ENCODE data around the gene WNT10A. TPM values are rescaled to one million over a fixed set of nuclear protein-coding genes. Genes with fewer than 3 reads are reported as not detected.
A peak's percentile ranks its signal among the peaks of the same experiment; 100 is the strongest.
"Not testable (repeated sequence)": the region's sequence is repeated elsewhere in the genome, so short reads cannot be mapped to it uniquely, and the experiment has no call there.

WNT10A gene
- total and polyA plus RNA-seq, 10 donors: 1.5 to 7.9 (median 2.3) TPM

- Histone ChIP-seq H3K27me3 (replicated peaks in 1 of 7) (peaks cover 0 to 55% (median 0%) of the 10 kb centered on the region in 7 donors), H3K36me3 (no peaks in the 10 kb centered on the region), H3K27ac (peak overlapping the region in 3 of 8 donors; percentile 41 to 70 (median 69)), H3K4me1 (peaks cover 0 to 5% (median 0%) of the 10 kb centered on the region in 6 donors), H3K9me3 (peaks cover 0 to 17% (median 15%) of the 10 kb centered on the region in 8 donors), H3K4me3 (no peak overlapping the region)
- DNase-seq: no peak
- TF ChIP-seq POLR2AphosphoS5 (IDR thresholded peaks at IDR 0.05): no peak
- no peak for TF ChIP-seq POLR2A (IDR thresholded peaks at IDR 0.05)
- no peak for TF ChIP-seq CTCF (IDR thresholded peaks at IDR 0.05 in 8 of 11, conservative IDR thresholded peaks at IDR 0.05 in 3 of 11)
- WGBS, 5 donors: 40 to 74% (median 65%) methylated on average over 4 of the region's 4 CpGs
- intact Hi-C loops (cut with DNase I; ENCODE audit: low total_unique reads): no loop called here
Observed at GRCh38 chr2:218839430-218839829, 41.2 kb upstream of the WNT10A start.

DNA sequence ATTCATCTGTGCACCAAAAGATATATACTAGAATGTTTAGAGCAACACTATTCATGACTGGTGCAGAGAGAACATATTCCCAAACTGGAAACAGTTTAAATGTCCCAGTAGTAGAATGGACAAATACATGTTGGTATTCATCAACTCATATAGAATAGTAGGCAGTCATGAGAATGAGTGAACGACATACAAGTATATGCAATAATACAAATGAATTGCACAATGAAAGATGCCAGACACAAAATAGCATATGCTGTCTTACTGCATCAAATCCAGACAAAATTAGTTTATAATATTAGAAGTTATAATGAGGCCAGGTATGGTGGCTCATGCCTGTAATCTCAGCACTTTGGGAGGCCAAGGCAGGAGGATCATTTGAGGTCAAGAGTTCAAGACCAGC is 40.8 kb upstream of the WNT10A start:
- Histone ChIP-seq H3K4me3 (no peak overlapping the region), H3K36me3 (no peaks in the 10 kb centered on the region), H3K9me3 (peaks cover 0 to 17% (median 15%) of the 10 kb centered on the region in 8 donors), H3K27me3 (replicated peaks in 1 of 7) (peaks cover 0 to 50% (median 0%) of the 10 kb centered on the region in 7 donors), H3K4me1 (peaks cover 0 to 5% (median 0%) of the 10 kb centered on the region in 6 donors), H3K27ac (peak overlapping the region in 2 of 8 donors; percentile 69 to 70)
- WGBS, 5 donors: 38 to 85% (median 68%) methylated on average over 1 of the region's 1 CpG
- intact Hi-C loops (cut with DNase I; ENCODE audit: low total_unique reads): no loop called here
- TF ChIP-seq POLR2AphosphoS5 (IDR thresholded peaks at IDR 0.05) (no peak), CTCF (IDR thresholded peaks at IDR 0.05 in 8 of 11, conservative IDR thresholded peaks at IDR 0.05 in 3 of 11) (no peak), POLR2A (IDR thresholded peaks at IDR 0.05) (no peak)
- no peak for DNase-seq

- intact Hi-C loops (cut with DNase I; ENCODE audit: low total_unique reads); DNase-seq; H3K9me3 ChIP-seq; H3K36me3 ChIP-seq; H3K4me1 ChIP-seq; H3K27ac ChIP-seq; H3K4me3 ChIP-seq: not testable (repeated sequence)
- peaks cover 0 to 34% (median 6%) of the 10 kb centered on the region in 7 donors for H3K27me3 ChIP-seq (replicated peaks in 1 of 7)
- WGBS, 5 donors: 58 to 69% (median 66%) methylated on average over 5 of the region's 5 CpGs
Observed at GRCh38 chr2:218844334-218844733, 36.3 kb upstream of the WNT10A start.

DNA sequence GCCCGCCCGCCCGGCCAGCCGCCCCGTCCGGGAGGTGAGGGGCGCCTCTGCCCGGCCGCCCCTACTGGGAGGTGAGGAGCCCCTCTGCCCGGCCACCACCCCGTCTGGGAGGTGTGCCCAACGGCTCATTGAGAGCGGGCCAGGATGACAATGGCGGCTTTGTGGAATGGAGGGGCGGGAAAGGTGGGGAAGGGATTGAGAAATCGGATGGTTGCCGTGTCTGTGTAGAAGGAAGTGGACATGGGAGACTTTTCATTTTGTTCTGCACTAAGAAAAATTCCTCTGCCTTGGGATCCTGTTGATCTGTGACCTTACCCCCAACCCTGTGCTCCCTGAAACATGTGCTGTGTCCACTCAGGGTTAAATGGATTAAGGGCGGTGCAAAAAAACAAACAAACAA is 33.7 kb upstream of the WNT10A start:
- not testable (repeated sequence) for H3K36me3 ChIP-seq, H3K4me1 ChIP-seq, H3K27ac ChIP-seq, H3K9me3 ChIP-seq, H3K4me3 ChIP-seq
- 75 to 91% (median 80%) methylated on average over 7 to 18 of the region's 18 CpGs for WGBS, 5 donors
- DNase-seq: peak; percentile 46
- H3K27me3 ChIP-seq (replicated peaks in 1 of 7): peaks cover 0 to 41% (median 14%) of the 10 kb centered on the region in 7 donors
- intact Hi-C loops (cut with DNase I; ENCODE audit: low total_unique reads): loop anchor here (5.0 kb wide), 1 partner anchor 135 kb away; the partner anchor contains the start of gene TTLL4

- TF ChIP-seq POLR2AphosphoS5 (IDR thresholded peaks at IDR 0.05): no peak
- TF ChIP-seq POLR2A (IDR thresholded peaks at IDR 0.05): no peak
- TF ChIP-seq CTCF (IDR thresholded peaks at IDR 0.05 in 8 of 11, conservative IDR thresholded peaks at IDR 0.05 in 3 of 11): no peak
- Histone ChIP-seq H3K4me3 (no peak overlapping the region), H3K36me3 (no peaks in the 10 kb centered on the region), H3K9me3 (no peaks in the 10 kb centered on the region), H3K27ac (no peak overlapping the region), H3K4me1 (peaks cover 0 to 18% (median 5%) of the 10 kb centered on the region in 6 donors), H3K27me3 (replicated peaks in 1 of 7) (peaks cover 0 to 69% (median 20%) of the 10 kb centered on the region in 7 donors)
- 76 to 88% (median 83%) methylated on average over 7 of the region's 7 CpGs for WGBS, 5 donors
- DNase-seq: no peak
- intact Hi-C loops (cut with DNase I; ENCODE audit: low total_unique reads): loop anchor here (2.0 to 5.0 kb wide), 2 partner anchors 49 to 137 kb away; partner anchors contain the start of gene TTLL4
Observed at GRCh38 chr2:218849721-218850120, 30.9 kb upstream of the WNT10A start.
